ENCODE results near the gene SPEF1.

- TF ChIP-seq, protein P1, sequence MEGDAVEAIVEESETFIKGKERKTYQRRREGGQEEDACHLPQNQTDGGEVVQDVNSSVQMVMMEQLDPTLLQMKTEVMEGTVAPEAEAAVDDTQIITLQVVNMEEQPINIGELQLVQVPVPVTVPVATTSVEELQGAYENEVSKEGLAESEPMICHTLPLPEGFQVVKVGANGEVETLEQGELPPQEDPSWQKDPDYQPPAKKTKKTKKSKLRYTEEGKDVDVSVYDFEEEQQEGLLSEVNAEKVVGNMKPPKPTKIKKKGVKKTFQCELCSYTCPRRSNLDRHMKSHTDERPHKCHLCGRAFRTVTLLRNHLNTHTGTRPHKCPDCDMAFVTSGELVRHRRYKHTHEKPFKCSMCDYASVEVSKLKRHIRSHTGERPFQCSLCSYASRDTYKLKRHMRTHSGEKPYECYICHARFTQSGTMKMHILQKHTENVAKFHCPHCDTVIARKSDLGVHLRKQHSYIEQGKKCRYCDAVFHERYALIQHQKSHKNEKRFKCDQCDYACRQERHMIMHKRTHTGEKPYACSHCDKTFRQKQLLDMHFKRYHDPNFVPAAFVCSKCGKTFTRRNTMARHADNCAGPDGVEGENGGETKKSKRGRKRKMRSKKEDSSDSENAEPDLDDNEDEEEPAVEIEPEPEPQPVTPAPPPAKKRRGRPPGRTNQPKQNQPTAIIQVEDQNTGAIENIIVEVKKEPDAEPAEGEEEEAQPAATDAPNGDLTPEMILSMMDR (IDR thresholded peaks at IDR 0.05) = no peak
- no peak for TF ChIP-seq EP300 (IDR thresholded peaks at IDR 0.05)
Observed at GRCh38 chr20:3785240-3786125, 4.2 kb upstream of the SPEF1 start.
